Hepatocyte (in vitro differentiated cells): ENCODE results near the gene NCOR1. TPM values are rescaled to one million over a fixed set of nuclear protein-coding genes. Genes with fewer than 3 reads are reported as not detected.
"Not testable (repeated sequence)": the region's sequence is repeated elsewhere in the genome, so short reads cannot be mapped to it uniquely, and the experiment has no call there.

Experiments
- DNase-seq: peaks from one replicate; pipeline ENCODE4 v3.0.0-alpha.2; 2016; ENCODE audit warnings: low spot score
- H2AFZ ChIP-seq: fragments of 200-600 bp; sonication (generic); 2 replicates; pipeline ENCODE4 v1.6.0; 2016; ENCODE audit warnings: antibody characterized with exemption, mild to moderate bottlenecking
- H3K27ac ChIP-seq: fragments of 200-600 bp; sonication (generic); 2 replicates; pipeline ENCODE4 v1.5.1; 2016; ENCODE audit warnings: mild to moderate bottlenecking
- H3K27me3 ChIP-seq: fragments of 200-600 bp; sonication (generic); 2 replicates; pipeline ENCODE4 v1.6.1; 2016
- H3K36me3 ChIP-seq: fragments of 200-600 bp; sonication (generic); replicated peaks from 2 replicates; pipeline ENCODE4 v1.5.1; 2016; ENCODE audit warnings: low read depth; ENCODE audit not compliant: insufficient read depth
- H3K4me1 ChIP-seq: fragments of 200-600 bp; sonication (generic); 2 replicates; pipeline ENCODE4 v1.5.1; 2016; ENCODE audit warnings: mild to moderate bottlenecking, moderate library complexity; ENCODE audit not compliant: insufficient read depth
- H3K4me2 ChIP-seq: fragments of 200-600 bp; sonication (generic); 2 replicates; pipeline ENCODE4 v1.6.0; 2016
- H3K4me3 ChIP-seq: fragments of 200-600 bp; sonication (generic); 2 replicates; pipeline ENCODE4 v1.5.1; 2016; ENCODE audit warnings: mild to moderate bottlenecking
- H3K79me2 ChIP-seq: fragments of 200-600 bp; sonication (generic); 2 replicates; pipeline ENCODE4 v1.6.0; 2017; ENCODE audit warnings: mild to moderate bottlenecking
- H3K9me2 ChIP-seq: fragments of 200-600 bp; sonication (generic); replicated peaks from 2 replicates; pipeline ENCODE4 v1.6.0; 2017; ENCODE audit warnings: mild to moderate bottlenecking; ENCODE audit not compliant: insufficient read depth
- H3K9me3 ChIP-seq: fragments of 200-600 bp; sonication (generic); 2 replicates; pipeline ENCODE4 v1.5.1; 2016; ENCODE audit warnings: low read depth, mild to moderate bottlenecking
- H4K20me1 ChIP-seq: fragments of 200-600 bp; sonication (generic); 2 replicates; pipeline ENCODE4 v1.6.0; 2016; ENCODE audit warnings: mild to moderate bottlenecking; ENCODE audit not compliant: insufficient read depth, poor library complexity, severe bottlenecking
- EZH2 ChIP-seq: fragments of 200-600 bp; sonication (generic); IDR thresholded peaks from 2 replicates; pipeline ENCODE4 v1.6.1; 2016; ENCODE audit warnings: antibody characterized with exemption, mild to moderate bottlenecking, borderline replicate concordance
- EZH2phosphoT487 ChIP-seq: fragments of 200-600 bp; sonication (generic); IDR thresholded peaks from one replicate; pipeline ENCODE4 v1.6.1; 2018; ENCODE audit warnings: antibody characterized with exemption, mild to moderate bottlenecking, low read depth, moderate library complexity; ENCODE audit not compliant: unreplicated experiment, severe bottlenecking
- WGBS: methylation state at CpG from one replicate; pipeline ENCODE4 v1.1.6; 2016; ENCODE audit warnings: low lambda C conversion rate; ENCODE audit errors: missing lambda C conversion rate; 5-methylcytosine and 5-hydroxymethylcytosine counted together
- polyA plus RNA-seq: library from polyadenylated mRNA; unstranded; fragments of >200 nt; fragmentation: Nextera tagmentation; extraction: Ambion mirVana; gene quantifications from 2 replicates; pipeline ENCODE4 v1.2.1, GENCODE V29; 2016
- total RNA-seq: library from RNA; depleted of rRNA; stranded (reverse); fragments of >200 nt; gene quantifications from 2 replicates; pipeline ENCODE4 v1.2.3, GENCODE V29; 2014
- TF ChIP-seq, protein P1 (sequence below): fragments of 200-600 bp; sonication (generic); IDR thresholded peaks from 2 replicates; pipeline ENCODE4 v1.5.1; 2016; ENCODE audit warnings: antibody characterized with exemption, mild to moderate bottlenecking; ENCODE audit not compliant: poor library complexity

Gene NCOR1
- total and polyA plus RNA-seq, 2 experiments from 2014 or later, result 73.7 to 117 TPM

DNA sequence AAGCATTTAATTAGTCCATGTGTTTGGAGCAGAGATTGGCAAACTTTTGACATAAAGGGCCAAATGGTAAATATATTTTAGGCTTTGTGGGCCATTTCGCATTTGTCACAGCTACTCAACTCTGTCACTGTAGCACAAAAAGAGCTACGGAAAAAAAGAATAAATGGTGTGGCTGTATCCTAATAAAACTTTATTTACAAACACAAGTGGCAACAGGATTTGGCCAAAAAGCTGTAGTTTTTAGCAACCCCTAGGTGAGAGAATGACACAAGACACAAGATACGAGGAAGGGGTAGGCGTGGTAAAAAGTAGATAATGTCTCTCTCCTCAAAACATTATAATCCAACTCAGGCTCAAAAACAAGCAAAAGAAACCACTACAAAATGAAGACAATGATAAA lies 149.2 kb downstream of the NCOR1 start:
- no peaks in the 10 kb centered on the region for H3K4me1 ChIP-seq
- no peaks in the 10 kb centered on the region for H3K27me3 ChIP-seq
- H3K27ac ChIP-seq, result no peak overlapping the region
- H3K9me2 ChIP-seq, result no peaks in the 10 kb centered on the region
- H3K9me3 ChIP-seq, result no peaks in the 10 kb centered on the region
- peaks cover 10% of the 10 kb centered on the region for H3K36me3 ChIP-seq
- no peak overlapping the region for H3K4me3 ChIP-seq
- DNase-seq, result no peak
- no peaks in the 10 kb centered on the region for H4K20me1 ChIP-seq
- 98% methylated on average over 4 of the region's 4 CpGs for WGBS
- no peak overlapping the region for H3K4me2 ChIP-seq
- no peak for TF ChIP-seq EZH2phosphoT487
- peaks cover 4% of the 10 kb centered on the region for H3K79me2 ChIP-seq
- H2AFZ ChIP-seq, result no peak overlapping the region

DNA sequence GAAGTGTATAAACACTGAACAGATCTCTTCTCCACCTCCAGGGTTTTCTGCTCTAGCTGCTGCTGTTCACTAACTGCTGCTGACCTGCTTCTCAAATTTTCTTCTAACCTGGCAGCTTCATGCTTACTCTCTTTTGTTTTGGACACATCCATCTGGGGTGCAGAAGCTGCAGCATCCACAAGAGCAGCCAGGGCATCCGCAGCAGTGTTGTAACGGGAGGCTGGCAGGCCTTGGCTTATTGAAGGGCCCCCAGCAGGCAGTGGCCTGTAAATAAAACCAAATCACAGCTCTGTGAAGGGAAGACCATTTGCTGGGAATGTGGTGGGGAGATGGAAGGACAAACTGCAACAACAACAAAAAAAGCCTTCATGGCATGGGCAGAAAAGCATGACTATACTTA lies 153.7 kb downstream of the NCOR1 start:
- Histone ChIP-seq H3K27ac (no peak overlapping the region), H3K4me1 (no peaks in the 10 kb centered on the region), H3K36me3 (peaks cover 12% of the 10 kb centered on the region), H3K9me3 (no peaks in the 10 kb centered on the region), H4K20me1 (no peaks in the 10 kb centered on the region), H2AFZ (no peak overlapping the region), H3K27me3 (no peaks in the 10 kb centered on the region), H3K79me2 (peaks cover 7% of the 10 kb centered on the region), H3K4me3 (no peak overlapping the region), H3K9me2 (no peaks in the 10 kb centered on the region), H3K4me2 (no peak overlapping the region)
- 94% methylated on average over 2 of the region's 2 CpGs for WGBS
- TF ChIP-seq, protein P1, sequence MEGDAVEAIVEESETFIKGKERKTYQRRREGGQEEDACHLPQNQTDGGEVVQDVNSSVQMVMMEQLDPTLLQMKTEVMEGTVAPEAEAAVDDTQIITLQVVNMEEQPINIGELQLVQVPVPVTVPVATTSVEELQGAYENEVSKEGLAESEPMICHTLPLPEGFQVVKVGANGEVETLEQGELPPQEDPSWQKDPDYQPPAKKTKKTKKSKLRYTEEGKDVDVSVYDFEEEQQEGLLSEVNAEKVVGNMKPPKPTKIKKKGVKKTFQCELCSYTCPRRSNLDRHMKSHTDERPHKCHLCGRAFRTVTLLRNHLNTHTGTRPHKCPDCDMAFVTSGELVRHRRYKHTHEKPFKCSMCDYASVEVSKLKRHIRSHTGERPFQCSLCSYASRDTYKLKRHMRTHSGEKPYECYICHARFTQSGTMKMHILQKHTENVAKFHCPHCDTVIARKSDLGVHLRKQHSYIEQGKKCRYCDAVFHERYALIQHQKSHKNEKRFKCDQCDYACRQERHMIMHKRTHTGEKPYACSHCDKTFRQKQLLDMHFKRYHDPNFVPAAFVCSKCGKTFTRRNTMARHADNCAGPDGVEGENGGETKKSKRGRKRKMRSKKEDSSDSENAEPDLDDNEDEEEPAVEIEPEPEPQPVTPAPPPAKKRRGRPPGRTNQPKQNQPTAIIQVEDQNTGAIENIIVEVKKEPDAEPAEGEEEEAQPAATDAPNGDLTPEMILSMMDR, result no peak
- TF ChIP-seq EZH2phosphoT487, result no peak
- no peak for TF ChIP-seq EZH2
- DNase-seq, result no peak

DNA sequence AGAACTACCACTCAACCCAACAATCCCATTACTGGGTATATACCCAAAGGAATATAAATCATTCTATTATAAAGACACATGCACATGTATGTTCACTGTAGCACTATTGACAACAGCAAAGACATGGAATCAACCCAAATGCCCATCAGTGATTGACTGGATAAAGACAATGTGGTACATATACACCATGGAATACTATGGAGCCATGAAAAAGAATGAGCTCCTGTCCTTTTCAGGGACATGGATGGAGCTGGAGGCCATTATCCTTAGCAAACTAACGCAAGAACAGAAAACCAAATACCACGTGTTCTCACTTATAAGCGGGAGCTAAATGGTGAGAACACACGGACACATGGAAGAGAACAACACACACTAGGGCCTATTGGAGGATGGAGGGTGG lies 160.2 kb downstream of the NCOR1 start:
- not testable (repeated sequence) for H3K36me3 ChIP-seq, H4K20me1 ChIP-seq, H3K4me3 ChIP-seq, H3K27me3 ChIP-seq, H2AFZ ChIP-seq, H3K4me2 ChIP-seq, H3K9me2 ChIP-seq, H3K4me1 ChIP-seq, H3K27ac ChIP-seq, DNase-seq, H3K9me3 ChIP-seq
- H3K79me2 ChIP-seq, result peaks cover 43% of the 10 kb centered on the region
- WGBS, result 72% methylated on average over 4 of the region's 4 CpGs

DNA sequence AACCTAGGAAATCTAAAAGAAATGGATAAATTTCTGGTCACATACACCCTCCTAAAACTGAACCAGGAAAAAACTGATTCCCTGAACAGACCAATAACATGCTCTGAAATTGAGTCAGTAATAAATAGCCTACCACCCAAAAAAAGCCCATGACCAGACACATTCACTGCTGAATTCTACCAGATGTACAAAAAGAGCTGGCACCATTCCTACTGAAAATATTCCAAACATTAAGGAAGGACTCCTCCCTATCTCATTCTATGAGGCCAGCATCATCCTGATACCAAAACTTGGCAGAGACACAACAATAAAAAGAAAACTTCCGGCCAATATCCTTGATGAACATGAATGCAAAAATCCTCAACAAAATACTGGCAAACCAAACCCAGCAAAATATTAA lies 162.8 kb downstream of the NCOR1 start:
- Histone ChIP-seq H3K4me1 (no peaks in the 10 kb centered on the region), H3K4me3 (no peak overlapping the region), H4K20me1 (no peaks in the 10 kb centered on the region), H3K9me3 (no peaks in the 10 kb centered on the region), H3K36me3 (no peaks in the 10 kb centered on the region), H3K27me3 (no peaks in the 10 kb centered on the region), H3K4me2 (no peak overlapping the region), H3K27ac (no peak overlapping the region), H2AFZ (no peak overlapping the region), H3K9me2 (no peaks in the 10 kb centered on the region), H3K79me2 (peaks cover 47% of the 10 kb centered on the region)
- 95% methylated on average over 1 of the region's 1 CpG for WGBS
- no peak for DNase-seq
- TF ChIP-seq EZH2phosphoT487 (no peak), EZH2 (no peak)
- TF ChIP-seq, protein P1, result no peak

DNA sequence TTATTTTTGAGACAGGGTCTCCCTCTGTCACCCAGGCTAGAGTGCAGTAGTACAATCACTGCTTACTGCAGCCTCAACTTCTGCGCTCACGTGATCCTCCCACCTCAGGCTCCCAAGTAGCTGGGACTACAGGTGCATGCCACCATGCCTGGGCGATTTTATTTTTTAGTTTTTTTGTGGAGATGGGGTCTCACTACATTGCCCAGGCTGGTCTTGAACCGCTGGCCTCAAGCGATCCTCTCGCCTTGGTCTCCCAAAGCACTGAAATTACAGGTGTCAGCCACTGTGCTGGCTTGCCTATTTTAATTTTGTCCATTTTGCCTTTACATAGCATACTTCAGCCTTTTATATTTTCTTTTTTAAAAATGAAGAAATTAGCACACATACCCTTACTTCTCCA lies 164.5 kb downstream of the NCOR1 start:
- H3K27me3 ChIP-seq, result no peaks in the 10 kb centered on the region
- no peak overlapping the region for H3K27ac ChIP-seq
- no peak overlapping the region for H3K4me3 ChIP-seq
- TF ChIP-seq, protein P1, result no peak
- TF ChIP-seq EZH2phosphoT487 (no peak), EZH2 (no peak)
- no peak for DNase-seq
- WGBS, result 98% methylated on average over 6 of the region's 6 CpGs
- no peak overlapping the region for H2AFZ ChIP-seq
- no peaks in the 10 kb centered on the region for H3K4me1 ChIP-seq
- no peaks in the 10 kb centered on the region for H3K9me3 ChIP-seq
- H4K20me1 ChIP-seq, result no peaks in the 10 kb centered on the region
- H3K9me2 ChIP-seq, result no peaks in the 10 kb centered on the region
- H3K36me3 ChIP-seq, result no peaks in the 10 kb centered on the region
- H3K79me2 ChIP-seq, result peaks cover 40% of the 10 kb centered on the region
- H3K4me2 ChIP-seq, result no peak overlapping the region
